CD14-positive monocyte (primary cell): ENCODE results near the gene RAB35. TPM values are rescaled to one million over a fixed set of nuclear protein-coding genes. Genes with fewer than 3 reads are reported as not detected.

Experiments
- DNase-seq, 3 donors: peaks; one replicate each; pipeline ENCODE4 v3.0.0-alpha.2; 2011 to 2022
- H2AFZ ChIP-seq: 2 replicates; pipeline ENCODE4 v1.6.0; 2012; ENCODE audit warnings: mild to moderate bottlenecking, low read depth, low read length, inconsistent platforms; ENCODE audit not compliant: insufficient read depth, poor library complexity, severe bottlenecking
- H3K27ac ChIP-seq, 2 donors: 1 replicate in 1 of 2; 2 replicates in 1 of 2; pipeline ENCODE4 v1.5.1; 2012 to 2013; ENCODE audit warnings: low read length in 2 of 2, control low read depth in 1 of 2, inconsistent platforms in 1 of 2, low read depth in 1 of 2, mild to moderate bottlenecking in 1 of 2
- H3K27me3 ChIP-seq, 2 donors: one replicate each; pipeline versions ENCODE4 v1.6.0 to v1.6.1; 2011 to 2013; ENCODE audit warnings: low read length in 2 of 2; ENCODE audit not compliant: control insufficient read depth in 2 of 2, insufficient read depth in 2 of 2
- H3K36me3 ChIP-seq, 2 donors: replicated peaks in 1 of 2; 1 replicate in 1 of 2; 2 replicates in 1 of 2; pipeline versions ENCODE4 v1.5.1 to v1.6.1; 2012 to 2013; ENCODE audit warnings: low read length in 2 of 2, control low read depth in 1 of 2, inconsistent platforms in 1 of 2, mild to moderate bottlenecking in 1 of 2; ENCODE audit not compliant: insufficient read depth in 2 of 2, control insufficient read depth in 1 of 2
- H3K4me1 ChIP-seq, 2 donors: 1 replicate in 1 of 2; 2 replicates in 1 of 2; pipeline versions ENCODE4 v1.5.1 to v1.6.1; 2012 to 2013; ENCODE audit warnings: low read length in 2 of 2, control low read depth in 1 of 2, inconsistent platforms in 1 of 2, mild to moderate bottlenecking in 1 of 2, moderate library complexity in 1 of 2; ENCODE audit not compliant: insufficient read depth in 2 of 2, control insufficient read depth in 1 of 2
- H3K4me2 ChIP-seq: replicated peaks from 2 replicates; pipeline ENCODE3; 2012; ENCODE audit warnings: low read length, moderate library complexity, mild to moderate bottlenecking; ENCODE audit not compliant: poor library complexity, severe bottlenecking; ENCODE audit errors: extremely low read depth
- H3K4me3 ChIP-seq, 3 experiments: fragments of 200-600 bp in 1 of 3; sonication (generic) in 1 of 3; replicated peaks in 1 of 3; 1 replicate in 2 of 3; 2 replicates in 1 of 3; pipeline ENCODE4 v1.5.1; 2011 to 2013; ENCODE audit warnings: low read length in 3 of 3, mild to moderate bottlenecking in 3 of 3, control low read depth in 2 of 3, low read depth in 2 of 3, inconsistent platforms in 1 of 3, moderate library complexity in 1 of 3
- H3K79me2 ChIP-seq: 2 replicates; pipeline ENCODE4 v1.6.0; 2012; ENCODE audit warnings: mild to moderate bottlenecking, control low read depth, inconsistent platforms, low read length, moderate library complexity; ENCODE audit not compliant: insufficient read depth
- H3K9ac ChIP-seq: 2 replicates; pipeline ENCODE4 v1.6.0; 2017; ENCODE audit warnings: low read length, mild to moderate bottlenecking; ENCODE audit not compliant: insufficient read depth, poor library complexity, severe bottlenecking
- H3K9me3 ChIP-seq, 2 donors: replicated peaks in 1 of 2; 1 replicate in 1 of 2; 2 replicates in 1 of 2; pipeline versions ENCODE4 v1.5.1 to v1.6.1; 2012 to 2013; ENCODE audit warnings: low read length in 2 of 2, control low read depth in 1 of 2; ENCODE audit not compliant: control insufficient read depth in 1 of 2, insufficient read depth in 1 of 2
- H4K20me1 ChIP-seq: 2 replicates; pipeline ENCODE4 v1.6.0; 2012; ENCODE audit warnings: mild to moderate bottlenecking, low read length, control low read depth, moderate library complexity; ENCODE audit not compliant: insufficient read depth
- H3K27ac Mint-ChIP-seq, 7 donors: one replicate each; pipeline ENCODE4 v1.8.0; 2020; ENCODE audit warnings: mild to moderate bottlenecking in 7 of 7, mixed read lengths in 7 of 7, moderate library complexity in 6 of 7, inconsistent platforms in 2 of 7
- H3K27me3 Mint-ChIP-seq, 3 donors: one replicate each; pipeline ENCODE4 v1.8.0; 2021 to 2022; ENCODE audit warnings: low read depth in 3 of 3, mild to moderate bottlenecking in 3 of 3, mixed read lengths in 3 of 3, moderate library complexity in 3 of 3, inconsistent platforms in 1 of 3
- H3K36me3 Mint-ChIP-seq, 2 donors: one replicate each; pipeline ENCODE4 v1.8.0; 2020; ENCODE audit warnings: mixed read lengths in 2 of 2, inconsistent platforms in 1 of 2, mild to moderate bottlenecking in 1 of 2
- H3K4me1 Mint-ChIP-seq: one replicate; pipeline ENCODE4 v1.8.0; 2020; ENCODE audit warnings: mild to moderate bottlenecking, mixed read lengths
- H3K4me3 Mint-ChIP-seq, 2 donors: one replicate each; pipeline ENCODE4 v1.8.0; 2020; ENCODE audit warnings: mild to moderate bottlenecking in 2 of 2, mixed read lengths in 2 of 2, moderate library complexity in 1 of 2
- H3K9me3 Mint-ChIP-seq, 7 donors: one replicate each; pipeline ENCODE4 v1.8.0; 2020 to 2022; ENCODE audit warnings: mixed read lengths in 7 of 7, mild to moderate bottlenecking in 6 of 7, moderate library complexity in 6 of 7, inconsistent platforms in 2 of 7
- CTCF ChIP-seq: fragments of 200-600 bp; IDR thresholded peaks from one replicate; pipeline ENCODE4 v1.8.0; 2022; ENCODE audit warnings: antibody characterized with exemption, mild to moderate bottlenecking
- WGBS: methylation state at CpG from one replicate; pipeline ENCODE4 v1.1.5; 2013; ENCODE audit warnings: missing lambda C conversion rate; ENCODE audit not compliant: insufficient coverage; 5-methylcytosine and 5-hydroxymethylcytosine counted together
- intact Hi-C, 2 donors: fragments of 100-400 bp; cut with micrococcal nuclease; formaldehyde crosslinking; loops; one replicate each; pipeline versions ENCODE4 v1.15.0 to v1.15.1; 2023
- polyA plus RNA-seq, 3 donors: library from polyadenylated mRNA; depleted of rRNA in 1 of 3; unstranded in 2 of 3; stranded (reverse) in 1 of 3; fragments of 300-500 nt in 2 of 3; fragments of >200 nt in 1 of 3; fragmentation: Illumina TruSeq in 2 of 3; gene quantifications; 1 replicate in 2 of 3; 2 replicates in 1 of 3; pipeline ENCODE4 v1.2.3, GENCODE V29; 2012 to 2021

Gene RAB35
- polyA plus RNA-seq, 3 donors, result 20.4 to 27.3 (median 21.6) TPM

DNA sequence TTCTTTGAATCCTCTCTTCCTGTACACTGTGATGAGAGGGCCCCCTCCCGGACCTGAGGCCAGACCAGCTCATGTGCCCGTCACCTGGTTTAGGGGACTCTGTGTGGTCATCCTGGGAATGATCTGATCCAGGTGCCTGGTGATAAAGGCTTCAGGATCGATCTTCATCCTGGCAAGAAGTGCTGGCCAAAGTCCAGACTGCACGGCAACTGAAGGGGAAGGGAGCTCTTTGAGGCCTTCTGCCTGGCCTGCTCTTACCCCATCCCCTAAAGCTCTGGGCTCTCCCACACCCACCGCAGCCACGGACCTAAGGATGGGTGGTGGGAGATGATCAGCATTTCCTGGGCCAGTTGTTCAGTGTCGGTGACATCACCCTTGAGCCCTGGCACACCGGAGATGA, 46.2 kb upstream of the RAB35 start:
- Histone ChIP-seq H3K4me1 (no peaks in the 10 kb centered on the region), H4K20me1 (no peaks in the 10 kb centered on the region), H3K79me2 (no peaks in the 10 kb centered on the region), H3K4me3 (no peak overlapping the region), H2AFZ (no peak overlapping the region), H3K4me2 (no peak overlapping the region), H3K27me3 (no peaks in the 10 kb centered on the region), H3K27ac (no peak overlapping the region), H3K9me3 (no peaks in the 10 kb centered on the region), H3K9ac (no peak overlapping the region), H3K36me3 (peaks cover 79 to 88% of the 10 kb centered on the region in 2 donors)
- intact Hi-C loops, result no loop called here
- TF ChIP-seq CTCF, result no peak
- Mint-ChIP-seq H3K4me1 (no peaks in the 10 kb centered on the region), H3K36me3 (peaks cover 70 to 92% of the 10 kb centered on the region in 2 donors), H3K9me3 (no peaks in the 10 kb centered on the region), H3K27me3 (peaks cover 0 to 1% (median 0%) of the 10 kb centered on the region in 3 donors), H3K27ac (peak overlapping the region in 2 of 7 donors; percentile 30 to 62), H3K4me3 (no peak overlapping the region)
- no CpG with 5 or more reads among the region's 8 CpGs for WGBS
- no peak for DNase-seq

DNA sequence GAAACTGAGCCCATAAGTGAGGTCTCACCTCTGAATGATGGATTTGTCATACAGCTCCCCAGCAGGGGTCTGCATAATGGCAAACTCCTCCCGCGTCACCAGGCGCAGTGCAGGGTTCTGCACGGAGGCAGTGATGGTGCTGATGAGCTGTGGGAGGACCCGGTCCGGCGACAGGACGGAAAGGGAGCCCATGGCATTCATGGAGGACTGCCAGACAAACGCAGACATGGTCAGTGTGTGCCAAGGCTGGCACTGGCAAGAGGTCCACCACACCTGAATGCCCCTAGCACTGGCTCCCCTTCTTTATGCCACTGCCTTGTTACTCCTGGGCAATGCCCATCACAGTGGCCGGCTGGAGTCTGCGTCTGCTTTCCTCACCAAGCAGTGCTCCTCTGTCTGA, 45.3 kb upstream of the RAB35 start:
- no peaks in the 10 kb centered on the region for H3K4me1 Mint-ChIP-seq
- H3K27me3 ChIP-seq, result no peaks in the 10 kb centered on the region
- H3K9me3 Mint-ChIP-seq, result no peaks in the 10 kb centered on the region
- H3K36me3 ChIP-seq, result peaks cover 82 to 88% of the 10 kb centered on the region in 2 donors
- H3K4me2 ChIP-seq, result no peak overlapping the region
- no peak for TF ChIP-seq CTCF
- no peak overlapping the region for H3K4me3 ChIP-seq
- no peak overlapping the region for H3K27ac Mint-ChIP-seq
- no peak overlapping the region for H3K9ac ChIP-seq
- H3K79me2 ChIP-seq, result no peaks in the 10 kb centered on the region
- no peak overlapping the region for H3K27ac ChIP-seq
- 99% methylated on average over 10 of the region's 11 CpGs for WGBS
- peaks cover 77 to 94% of the 10 kb centered on the region in 2 donors for H3K36me3 Mint-ChIP-seq
- no peak overlapping the region for H3K4me3 Mint-ChIP-seq
- peaks cover 0 to 1% (median 0%) of the 10 kb centered on the region in 3 donors for H3K27me3 Mint-ChIP-seq
- DNase-seq, result no peak
- intact Hi-C loops, result no loop called here
- no peaks in the 10 kb centered on the region for H4K20me1 ChIP-seq
- H3K4me1 ChIP-seq, result no peaks in the 10 kb centered on the region
- H2AFZ ChIP-seq, result no peak overlapping the region
- H3K9me3 ChIP-seq, result no peaks in the 10 kb centered on the region
